Jurkat, Clone E6-1 (cell line): ENCODE data around the gene PRMT6.
"Not testable (repeated sequence)": the region's sequence is repeated elsewhere in the genome, so short reads cannot be mapped to it uniquely, and the experiment has no call there.

Source experiments
- DNase-seq: peaks from one replicate; pipeline ENCODE4 v3.0.0-alpha.2; 2011; ENCODE audit warnings: low read depth, low spot score
- H3K4me3 ChIP-seq: 2 replicates; pipeline ENCODE4 v1.5.1; 2011; ENCODE audit warnings: mild to moderate bottlenecking, low read length, control low read depth, moderate library complexity

PRMT6 gene

DNA sequence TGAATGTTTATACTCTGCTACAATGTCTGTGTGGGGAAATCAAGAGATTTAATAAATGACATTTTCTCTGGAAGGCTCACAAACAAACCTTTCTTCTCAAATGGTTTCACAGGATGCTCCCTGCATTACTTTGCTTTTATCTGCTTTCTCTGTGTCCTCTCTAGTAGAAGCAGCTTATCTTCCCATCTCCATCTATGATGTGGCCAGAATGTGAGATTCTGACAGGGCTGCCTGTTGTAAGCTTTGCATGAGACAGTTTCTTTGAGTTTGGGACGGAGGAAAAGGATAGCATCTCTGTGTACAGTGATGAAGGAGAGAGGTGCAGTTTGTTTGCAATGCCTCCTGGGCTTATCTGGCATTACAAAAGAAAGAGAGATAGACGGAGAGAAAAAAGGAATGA, 24.6 kb downstream of the PRMT6 start:
- DNase-seq: no peak
- no peak overlapping the region for H3K4me3 ChIP-seq

DNA sequence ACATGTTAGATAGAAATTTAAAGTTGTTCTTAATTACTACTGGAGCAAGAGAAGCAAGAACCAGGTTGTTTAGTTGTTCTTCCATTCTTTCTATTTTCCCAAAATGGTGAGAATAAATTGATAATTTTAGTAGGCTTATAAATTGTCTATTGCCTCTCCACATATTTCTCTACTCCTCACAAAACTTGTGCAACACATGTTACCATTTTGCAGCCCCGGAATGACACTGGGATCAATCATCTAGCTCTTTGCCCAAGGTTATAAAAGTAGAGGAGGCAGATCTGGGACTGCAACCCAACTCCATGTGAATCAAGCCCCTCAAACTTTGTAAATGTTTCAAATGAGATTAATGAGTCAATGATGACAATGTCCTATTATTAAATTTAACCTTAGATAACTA, 34.9 kb downstream of the PRMT6 start:
- DNase-seq: no peak

GRCh38 chr1:107093395-107093794, 36.9 kb downstream of the PRMT6 start:
- DNase-seq, H3K4me3 ChIP-seq: not testable (repeated sequence)

More for the DNA sequence above, 34.9 kb downstream of the PRMT6 start:
- no peak overlapping the region for H3K4me3 ChIP-seq

DNA sequence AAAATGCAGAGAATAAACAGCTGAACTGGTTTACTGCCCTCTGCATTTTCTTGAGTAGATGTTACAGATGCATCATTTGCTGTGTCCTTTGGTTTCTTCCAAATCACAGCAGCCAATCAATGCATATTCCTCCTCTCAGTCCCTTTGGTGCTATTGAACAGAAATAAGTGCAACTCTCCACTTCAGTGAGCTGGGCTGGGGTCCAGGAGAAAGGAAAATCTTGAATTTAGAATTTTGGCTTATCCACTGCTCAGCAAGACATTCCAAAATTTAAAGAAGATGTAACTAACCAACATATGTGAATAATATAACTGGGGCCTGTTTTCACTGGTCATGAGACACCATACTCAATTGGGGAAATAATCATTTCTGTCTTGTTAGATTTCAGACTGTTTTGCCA, 39.2 kb downstream of the PRMT6 start:
- H3K4me3 ChIP-seq: no peak overlapping the region

DNA sequence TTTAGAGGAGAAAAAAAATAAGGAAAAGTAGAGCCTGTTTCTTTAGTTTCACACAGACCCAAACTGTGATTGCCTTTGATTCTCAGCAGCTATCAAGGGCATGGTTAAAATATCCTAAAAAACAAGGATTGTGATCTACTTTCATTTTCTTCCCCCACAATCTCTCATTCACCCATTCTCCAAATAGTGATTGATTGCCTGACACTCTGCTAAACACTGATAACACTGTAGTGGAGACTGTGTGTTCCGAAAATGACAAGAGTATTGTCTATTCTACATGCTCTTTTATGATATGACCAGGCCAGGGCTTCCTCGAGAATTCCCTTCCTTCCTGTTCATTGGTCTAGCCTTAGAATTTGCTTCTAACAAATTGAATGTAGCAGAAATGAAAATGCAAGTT, 40.2 kb downstream of the PRMT6 start:
- DNase-seq: no peak
- H3K4me3 ChIP-seq: no peak overlapping the region

More for the DNA sequence above, 39.2 kb downstream of the PRMT6 start:
- DNase-seq: no peak

GRCh38 chr1:107098961-107099360, 42.5 kb downstream of the PRMT6 start:
- DNase-seq: no peak
- H3K4me3 ChIP-seq: no peak overlapping the region

- DNase-seq: no peak
- no peak overlapping the region for H3K4me3 ChIP-seq
Observed at GRCh38 chr1:107100331-107100984, 44.0 kb downstream of the PRMT6 start.

GRCh38 chr1:107105914-107106313, 49.4 kb downstream of the PRMT6 start:
- H3K4me3 ChIP-seq: no peak overlapping the region

More at GRCh38 chr1:107105914-107106313, 49.4 kb downstream of the PRMT6 start:
- DNase-seq: no peak
